K562 (cell line): Measurements from ENCODE around the gene HFE. TPM values are rescaled to one million over a fixed set of nuclear protein-coding genes. Genes with fewer than 3 reads are reported as not detected.

ENCODE experiments used
- BCOR ChIP-seq: fragments of 450-650 bp; IDR thresholded peaks from 2 replicates; pipeline ENCODE4 v1.6.1; 2016
- CBFA2T3 ChIP-seq: fragments of 450-650 bp; IDR thresholded peaks from 2 replicates; pipeline ENCODE4 v1.6.1; 2017
- CGGBP1 ChIP-seq: fragments of 250-450 bp; sonication (Bioruptor Pico); IDR thresholded peaks from 2 replicates; pipeline ENCODE4 v1.9.0; 2021; ENCODE audit warnings: mild to moderate bottlenecking
- DLX4 ChIP-seq: fragments of 250-450 bp; sonication (Bioruptor Pico); IDR thresholded peaks from 2 replicates; pipeline ENCODE4 v1.6.1; 2021; ENCODE audit warnings: mild to moderate bottlenecking
- DMBX1 ChIP-seq: fragments of 250-450 bp; sonication (Bioruptor Pico); IDR thresholded peaks from 2 replicates; pipeline ENCODE4 v1.8.0; 2022; ENCODE audit warnings: inconsistent platforms, mild to moderate bottlenecking, moderate library complexity, borderline replicate concordance
- ESRRA ChIP-seq: fragments of 450-650 bp; IDR thresholded peaks from 2 replicates; pipeline ENCODE4 v1.6.1; 2014; ENCODE audit warnings: low read depth, mild to moderate bottlenecking, moderate library complexity, borderline replicate concordance
- HDAC2 ChIP-seq: fragments of 450-650 bp; IDR thresholded peaks from 2 replicates; pipeline ENCODE4 v1.6.1; 2016; ENCODE audit warnings: mild to moderate bottlenecking
- NEUROD1 ChIP-seq: fragments of 150-350 bp; IDR thresholded peaks from 2 replicates; pipeline ENCODE4 v1.6.1; 2014; ENCODE audit warnings: borderline replicate concordance, low read length, low read depth; ENCODE audit not compliant: partially characterized antibody
- NR3C1 ChIP-seq: sonication (generic); formaldehyde crosslinking; IDR thresholded peaks from 2 replicates; pipeline ENCODE4 v1.8.1; 2022; ENCODE audit warnings: missing genetic modification reagents
- NUFIP1 ChIP-seq: fragments of 450-650 bp; IDR thresholded peaks from 2 replicates; pipeline ENCODE4 v1.6.1; 2018; ENCODE audit not compliant: partially characterized antibody
- PTBP1 ChIP-seq: fragments of 200-400 bp; formaldehyde crosslinking; IDR thresholded peaks from 2 replicates; pipeline ENCODE4 v1.6.1; 2017; ENCODE audit warnings: low read depth, low read length
- SUPT5H ChIP-seq: fragments of 450-650 bp; IDR thresholded peaks from 2 replicates; pipeline ENCODE4 v1.6.1; 2016
- YY1 ChIP-seq, 3 experiments: IDR thresholded peaks; 2 replicates each; pipeline ENCODE4 v1.6.1; 2011; ENCODE audit warnings: low read length in 2 of 3, mild to moderate bottlenecking in 2 of 3, moderate library complexity in 2 of 3, borderline replicate concordance in 1 of 3, control low read depth in 1 of 3, low read depth in 1 of 3; ENCODE audit not compliant: insufficient read depth in 3 of 3, insufficient replicate concordance in 2 of 3, control insufficient read depth in 1 of 3, insufficient read length in 1 of 3; ENCODE audit errors: extremely low read depth in 1 of 3
- ZBTB17 ChIP-seq: fragments of 450-650 bp; formaldehyde crosslinking; IDR thresholded peaks from 2 replicates; pipeline ENCODE4 v1.4.0; 2020; ENCODE audit warnings: mild to moderate bottlenecking
- ZFX ChIP-seq: sonication (generic); formaldehyde crosslinking; IDR thresholded peaks from 2 replicates; pipeline ENCODE4 v1.8.0; 2022; ENCODE audit warnings: mild to moderate bottlenecking, missing genetic modification reagents, moderate library complexity
- ZNF165 ChIP-seq: fragments of 250-450 bp; sonication (Bioruptor Pico); IDR thresholded peaks from 2 replicates; pipeline ENCODE4 v1.4.0; 2020; ENCODE audit warnings: borderline replicate concordance
- ZNF212 ChIP-seq: fragments of 450-650 bp; formaldehyde crosslinking; IDR thresholded peaks from 2 replicates; pipeline ENCODE4 v1.4.0; 2020; ENCODE audit warnings: mild to moderate bottlenecking
- ZNF217 ChIP-seq: sonication (generic); formaldehyde crosslinking; IDR thresholded peaks from 2 replicates; pipeline ENCODE4 v1.8.0; 2022; ENCODE audit warnings: mild to moderate bottlenecking, missing genetic modification reagents
- ZNF23 ChIP-seq: fragments of 250-450 bp; sonication (Bioruptor Pico); IDR thresholded peaks from 2 replicates; pipeline ENCODE4 v1.4.0; 2020; ENCODE audit warnings: mild to moderate bottlenecking
- ZNF24 ChIP-seq: fragments of 450-650 bp; IDR thresholded peaks from 2 replicates; pipeline ENCODE4 v1.6.1; 2016
- ZNF316 ChIP-seq: fragments of 450-650 bp; IDR thresholded peaks from 2 replicates; pipeline ENCODE4 v1.6.1; 2016
- ZNF584 ChIP-seq: fragments of 200-800 bp; sonication (Bioruptor generic); IDR thresholded peaks from 2 replicates; pipeline ENCODE4 v1.6.1; 2016; ENCODE audit warnings: low read depth, mild to moderate bottlenecking, missing genetic modification characterization, missing compliant biosample characterization
- ZNF76 ChIP-seq: fragments of 250-450 bp; sonication (Bioruptor Pico); IDR thresholded peaks from 2 replicates; pipeline ENCODE4 v1.4.0; 2020; ENCODE audit warnings: mild to moderate bottlenecking, moderate library complexity, borderline replicate concordance
- ZNF79 ChIP-seq: fragments of 250-450 bp; sonication (Bioruptor Pico); IDR thresholded peaks from 2 replicates; pipeline ENCODE4 v1.4.0; 2020; ENCODE audit warnings: low read depth, mild to moderate bottlenecking, moderate library complexity
- polyA plus RNA-seq, 8 experiments: library from polyadenylated mRNA; depleted of rRNA in 4 of 8; stranded (reverse) in 5 of 8; unstranded in 3 of 8; fragments of >200 nt; fragmentation: Nextera tagmentation in 2 of 8; fragmentation: Illumina TruSeq in 1 of 8; extraction: Ambion mirVana in 2 of 8; extraction: Trizol in 1 of 8; gene quantifications; 2 replicates each; pipeline versions ENCODE4 v1.2.1 to v1.2.3, GENCODE V29; 2011 to 2014; ENCODE audit warnings: inconsistent platforms in 1 of 8, missing spikeins in 1 of 8
- total RNA-seq, 7 experiments: library from RNA; depleted of rRNA in 6 of 7; stranded (reverse); fragments of >200 nt in 6 of 7; fragmentation: Illumina TruSeq in 2 of 7; extraction: Trizol in 2 of 7; gene quantifications; 2 replicates each; pipeline versions ENCODE4 v1.2.1 to v1.2.3, GENCODE V29; 2011 to 2021; ENCODE audit warnings: low replicate concordance in 1 of 7
- TF ChIP-seq, protein P1 (sequence below): fragments of 450-650 bp; formaldehyde crosslinking; IDR thresholded peaks from 2 replicates; pipeline ENCODE4 v1.4.0; 2020; ENCODE audit warnings: mild to moderate bottlenecking, moderate library complexity
- TF ChIP-seq, protein P2 (sequence below): fragments of 250-450 bp; sonication (Bioruptor Pico); IDR thresholded peaks from 2 replicates; pipeline ENCODE4 v1.8.0; 2022; ENCODE audit warnings: inconsistent platforms

The HFE gene
- total and polyA plus RNA-seq, 9 of the 15 experiments (the other 6 are each of a cell fraction or from before 2014, with no cell fraction given) = 0.14 to 1.2 (median 0.76) TPM

DNA sequence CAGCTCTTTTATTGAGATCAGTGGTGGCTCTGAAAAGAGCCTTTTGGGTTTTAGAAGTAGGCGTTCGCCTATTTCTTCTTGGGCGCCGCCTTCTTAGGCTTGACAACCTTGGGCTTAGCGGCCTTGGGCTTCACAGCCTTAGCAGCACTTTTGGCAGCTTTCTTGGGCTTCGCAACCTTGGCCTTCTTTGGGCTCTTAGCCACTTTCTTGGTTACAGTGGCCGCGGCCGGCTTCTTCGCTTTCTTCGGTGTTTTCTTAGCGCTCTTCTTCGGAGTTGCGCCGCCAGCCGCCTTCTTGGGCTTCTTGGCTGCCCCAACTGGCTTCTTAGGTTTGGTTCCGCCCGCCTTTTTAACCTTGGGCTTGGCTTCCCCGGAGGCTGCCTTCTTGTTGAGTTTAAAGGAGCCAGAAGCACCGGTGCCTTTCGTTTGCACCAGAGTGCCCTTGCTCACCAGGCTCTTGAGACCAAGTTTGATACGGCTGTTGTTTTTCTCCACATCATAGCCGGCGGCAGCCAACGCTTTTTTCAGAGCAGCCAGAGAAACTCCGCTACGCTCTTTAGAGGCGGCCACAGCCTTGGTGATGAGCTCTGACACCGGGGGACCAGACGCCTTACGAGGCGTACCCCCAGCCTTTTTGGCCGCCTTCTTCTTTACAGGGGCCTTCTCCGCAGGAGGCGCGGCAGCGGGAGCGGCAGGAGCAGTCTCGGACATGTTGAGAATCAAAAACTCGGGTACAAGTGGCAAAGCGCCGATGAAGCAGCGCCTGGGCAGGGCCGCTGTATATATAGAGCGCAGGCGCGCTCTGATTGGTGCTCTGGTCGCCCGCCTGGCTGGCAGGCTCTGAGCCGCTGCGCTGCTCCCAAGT, 31.3 kb upstream of the HFE start (continued):
- TF ChIP-seq YY1 (IDR thresholded peaks at IDR 0.05; ENCODE audit: borderline replicate concordance in 1 of 3, control insufficient read depth in 1 of 3, extremely low read depth in 1 of 3, insufficient read depth in 3 of 3, insufficient read length in 1 of 3, insufficient replicate concordance in 2 of 3, low read depth in 1 of 3, low read length in 2 of 3) (peak in 2 of 3 experiments; percentile 74 to 90), PTBP1 (peak; percentile 93; the same call in 1 of the 2 replicates), ZNF165 (CRISPR knock-in tag) (peak; percentile 70; the same call in 1 of the 2 replicates), CBFA2T3 (no peak; the same call in 1 of the 2 replicates), ZNF79 (CRISPR knock-in tag) (no peak), NR3C1 (peak; percentile 58; the same call in 1 of the 2 replicates), CGGBP1 (peak; percentile 98), NEUROD1 (peak; percentile 48), ZBTB17 (CRISPR knock-in tag) (no peak; the same call in none of the 2 replicates), ZNF584 (CRISPR knock-in tag) (no peak), DLX4 (CRISPR knock-in tag) (0 out of 2 replicates have a peak, but pooled peaks have one; percentile 46), ZFX (CRISPR knock-in tag) (peak; percentile 91), NUFIP1 (no peak), ZNF212 (CRISPR knock-in tag) (no peak; the same call in 1 of the 2 replicates), ZNF24 (peak; percentile 71), ZNF23 (CRISPR knock-in tag) (peak; percentile 64; the same call in 1 of the 2 replicates), ZNF217 (peak; percentile 87), ZNF316 (no peak), BCOR (no peak; the same call in 1 of the 2 replicates), HDAC2 (peak; percentile 41; the same call in 1 of the 2 replicates), ESRRA (no peak), SUPT5H (peak; percentile 99), DMBX1 (CRISPR knock-in tag) (peak; percentile 66; the same call in 1 of the 2 replicates), ZNF76 (CRISPR knock-in tag) (peak; percentile 77; the same call in 1 of the 2 replicates)
- TF ChIP-seq, protein P1, sequence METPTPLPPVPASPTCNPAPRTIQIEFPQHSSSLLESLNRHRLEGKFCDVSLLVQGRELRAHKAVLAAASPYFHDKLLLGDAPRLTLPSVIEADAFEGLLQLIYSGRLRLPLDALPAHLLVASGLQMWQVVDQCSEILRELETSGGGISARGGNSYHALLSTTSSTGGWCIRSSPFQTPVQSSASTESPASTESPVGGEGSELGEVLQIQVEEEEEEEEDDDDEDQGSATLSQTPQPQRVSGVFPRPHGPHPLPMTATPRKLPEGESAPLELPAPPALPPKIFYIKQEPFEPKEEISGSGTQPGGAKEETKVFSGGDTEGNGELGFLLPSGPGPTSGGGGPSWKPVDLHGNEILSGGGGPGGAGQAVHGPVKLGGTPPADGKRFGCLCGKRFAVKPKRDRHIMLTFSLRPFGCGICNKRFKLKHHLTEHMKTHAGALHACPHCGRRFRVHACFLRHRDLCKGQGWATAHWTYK (CRISPR knock-in tag) = peak; percentile 84
- TF ChIP-seq, protein P2, sequence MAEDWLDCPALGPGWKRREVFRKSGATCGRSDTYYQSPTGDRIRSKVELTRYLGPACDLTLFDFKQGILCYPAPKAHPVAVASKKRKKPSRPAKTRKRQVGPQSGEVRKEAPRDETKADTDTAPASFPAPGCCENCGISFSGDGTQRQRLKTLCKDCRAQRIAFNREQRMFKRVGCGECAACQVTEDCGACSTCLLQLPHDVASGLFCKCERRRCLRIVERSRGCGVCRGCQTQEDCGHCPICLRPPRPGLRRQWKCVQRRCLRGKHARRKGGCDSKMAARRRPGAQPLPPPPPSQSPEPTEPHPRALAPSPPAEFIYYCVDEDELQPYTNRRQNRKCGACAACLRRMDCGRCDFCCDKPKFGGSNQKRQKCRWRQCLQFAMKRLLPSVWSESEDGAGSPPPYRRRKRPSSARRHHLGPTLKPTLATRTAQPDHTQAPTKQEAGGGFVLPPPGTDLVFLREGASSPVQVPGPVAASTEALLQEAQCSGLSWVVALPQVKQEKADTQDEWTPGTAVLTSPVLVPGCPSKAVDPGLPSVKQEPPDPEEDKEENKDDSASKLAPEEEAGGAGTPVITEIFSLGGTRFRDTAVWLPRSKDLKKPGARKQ (CRISPR knock-in tag) = no peak
